Fibroblast of mammary gland (primary cell): ENCODE measurements around the gene PTPRO.

ENCODE experiments used
- DNase-seq: peaks from one replicate; pipeline ENCODE4 v3.0.0-alpha.2; 2010; ENCODE audit warnings: low read depth
- H3K4me3 ChIP-seq: 2 replicates; pipeline ENCODE4 v1.5.1; 2011; ENCODE audit warnings: low read depth, mild to moderate bottlenecking, low read length, moderate library complexity; ENCODE audit not compliant: control insufficient read depth
- TF ChIP-seq, protein P1 (sequence below): conservative IDR thresholded peaks from 2 replicates; pipeline ENCODE4 v1.5.1; 2011; ENCODE audit warnings: low read depth, low read length, inconsistent platforms; ENCODE audit not compliant: control insufficient read depth, insufficient read depth

Gene PTPRO

DNA sequence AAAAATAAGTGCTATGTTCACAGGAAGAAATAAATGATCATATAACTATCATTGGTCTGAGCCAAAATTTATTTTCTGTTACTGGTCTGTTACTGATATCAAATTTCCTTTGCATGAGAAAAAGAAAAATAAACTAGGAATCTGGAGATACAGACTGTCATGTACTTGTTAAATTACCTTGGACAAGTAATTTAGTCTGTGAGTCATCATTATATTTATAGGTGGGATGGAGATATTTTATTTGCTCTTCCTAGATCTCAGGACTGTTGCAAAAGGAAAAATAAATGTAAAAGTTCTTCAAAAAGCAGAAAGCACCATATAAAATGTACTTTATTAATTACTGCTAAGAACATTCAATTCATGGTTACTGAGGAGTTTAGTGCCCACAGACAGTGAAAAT is 174.4 kb downstream of the PTPRO start:
- TF ChIP-seq, protein P1, sequence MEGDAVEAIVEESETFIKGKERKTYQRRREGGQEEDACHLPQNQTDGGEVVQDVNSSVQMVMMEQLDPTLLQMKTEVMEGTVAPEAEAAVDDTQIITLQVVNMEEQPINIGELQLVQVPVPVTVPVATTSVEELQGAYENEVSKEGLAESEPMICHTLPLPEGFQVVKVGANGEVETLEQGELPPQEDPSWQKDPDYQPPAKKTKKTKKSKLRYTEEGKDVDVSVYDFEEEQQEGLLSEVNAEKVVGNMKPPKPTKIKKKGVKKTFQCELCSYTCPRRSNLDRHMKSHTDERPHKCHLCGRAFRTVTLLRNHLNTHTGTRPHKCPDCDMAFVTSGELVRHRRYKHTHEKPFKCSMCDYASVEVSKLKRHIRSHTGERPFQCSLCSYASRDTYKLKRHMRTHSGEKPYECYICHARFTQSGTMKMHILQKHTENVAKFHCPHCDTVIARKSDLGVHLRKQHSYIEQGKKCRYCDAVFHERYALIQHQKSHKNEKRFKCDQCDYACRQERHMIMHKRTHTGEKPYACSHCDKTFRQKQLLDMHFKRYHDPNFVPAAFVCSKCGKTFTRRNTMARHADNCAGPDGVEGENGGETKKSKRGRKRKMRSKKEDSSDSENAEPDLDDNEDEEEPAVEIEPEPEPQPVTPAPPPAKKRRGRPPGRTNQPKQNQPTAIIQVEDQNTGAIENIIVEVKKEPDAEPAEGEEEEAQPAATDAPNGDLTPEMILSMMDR = no peak
- DNase-seq = no peak
- H3K4me3 ChIP-seq = no peak overlapping the region

DNA sequence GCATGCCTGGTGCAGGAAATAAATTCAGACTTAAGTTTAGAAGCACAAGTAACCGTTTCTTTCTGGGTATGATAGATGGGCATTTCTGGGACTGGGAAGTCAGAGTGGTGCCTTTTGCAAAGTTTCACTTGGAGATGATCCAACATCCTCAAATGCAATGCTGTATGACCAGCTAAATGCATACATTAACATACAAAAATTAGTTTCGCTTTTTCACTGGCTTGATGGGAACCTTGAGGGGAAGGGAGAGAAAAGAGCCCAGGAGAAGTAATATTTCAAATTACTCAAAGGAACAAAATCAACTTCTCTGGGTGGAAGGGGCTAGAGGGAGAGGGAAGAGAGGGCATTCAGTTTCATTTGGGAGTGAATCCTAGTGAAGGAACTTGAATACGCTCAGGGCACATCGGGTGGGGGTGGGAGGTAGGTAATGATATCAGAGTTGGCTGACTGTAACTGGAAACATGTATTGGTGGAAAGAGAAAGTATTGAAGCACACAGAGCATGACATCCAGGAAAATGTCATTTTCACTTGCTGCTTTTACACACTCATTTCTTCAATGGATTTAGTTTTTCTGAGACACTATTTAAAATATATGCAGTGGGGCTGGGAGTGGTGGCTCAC is 175.5 kb downstream of the PTPRO start:
- no peak for DNase-seq
- no peak overlapping the region for H3K4me3 ChIP-seq
- TF ChIP-seq, protein P1 = no peak

DNA sequence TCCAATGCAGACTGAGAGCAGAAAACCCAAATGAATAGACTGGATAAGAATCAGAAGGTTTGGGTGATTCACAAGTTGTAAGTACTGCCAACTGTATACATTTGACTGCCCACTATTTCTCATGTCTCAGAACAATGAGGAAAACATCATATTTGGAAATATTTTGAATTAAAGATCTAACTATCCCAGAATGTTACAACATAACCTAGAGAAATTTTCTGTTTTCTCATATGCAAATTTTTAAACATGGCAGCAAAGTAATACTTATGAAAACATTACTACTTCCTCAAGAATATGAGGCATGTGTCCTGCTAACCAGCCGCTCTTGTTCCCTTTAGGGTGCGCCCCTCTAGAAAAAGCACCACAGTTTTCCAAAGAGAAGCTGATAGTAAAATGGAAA is 179.9 kb downstream of the PTPRO start:
- DNase-seq = no peak
- TF ChIP-seq, protein P1 = no peak
- H3K4me3 ChIP-seq = no peak overlapping the region

DNA sequence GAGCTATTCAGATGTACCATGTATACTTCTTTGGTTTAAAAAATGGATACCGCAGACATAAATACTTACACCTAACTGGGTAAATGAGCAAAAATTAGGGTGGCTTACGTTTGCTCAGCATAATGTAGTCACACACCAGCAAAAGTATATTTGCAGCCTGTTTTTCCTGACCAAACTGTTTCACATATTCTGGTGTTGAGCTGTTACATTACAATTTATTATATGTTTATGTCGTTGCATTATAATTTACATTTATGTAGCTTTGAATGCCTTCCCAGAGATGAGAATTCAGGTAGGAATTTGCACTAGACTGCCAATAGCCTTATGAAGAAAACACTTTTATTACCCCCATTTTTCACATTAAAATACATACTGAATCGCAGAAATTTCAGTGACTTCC is 183.3 kb downstream of the PTPRO start:
- H3K4me3 ChIP-seq = no peak overlapping the region
- peak; percentile 25 for DNase-seq
- TF ChIP-seq, protein P1 = no peak

DNA sequence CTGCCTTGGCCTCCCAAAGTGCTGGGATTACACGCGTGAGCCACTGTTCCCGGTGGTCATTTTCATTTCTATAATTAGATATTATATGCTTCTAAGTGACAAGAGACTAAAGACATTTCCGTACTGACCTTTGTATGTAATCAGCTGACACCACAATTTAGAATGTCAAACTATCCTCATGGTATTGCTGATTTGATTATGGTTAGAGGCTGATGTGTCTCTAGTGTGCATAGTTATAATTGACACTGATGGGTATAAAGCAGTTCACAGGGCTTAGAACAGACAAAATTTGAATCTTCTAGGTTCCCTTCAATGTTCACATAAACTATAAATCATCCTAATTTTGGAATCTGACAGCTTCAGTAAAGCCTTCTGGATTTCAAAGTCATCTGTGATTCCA is 192.7 kb downstream of the PTPRO start:
- no peak overlapping the region for H3K4me3 ChIP-seq
- TF ChIP-seq, protein P1 = no peak
- no peak for DNase-seq

DNA sequence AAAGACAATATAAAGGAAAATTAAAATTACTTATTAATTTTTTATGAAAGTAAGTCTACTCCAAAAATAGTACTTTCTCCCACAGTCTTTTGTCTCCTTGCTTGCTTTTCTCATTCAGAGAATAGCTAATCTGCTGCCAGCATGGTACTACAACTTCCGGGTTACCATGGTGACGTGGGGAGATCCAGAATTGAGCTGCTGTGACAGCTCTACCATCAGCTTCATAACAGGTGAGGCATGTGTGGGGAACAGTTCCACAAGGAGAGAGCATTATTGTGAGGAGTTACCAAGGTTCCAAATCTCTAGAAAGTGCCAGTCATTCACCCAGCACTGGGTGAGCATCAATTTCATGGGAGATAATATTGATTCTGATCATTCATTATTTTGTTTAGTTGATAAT is 197.8 kb downstream of the PTPRO start:
- no peak for DNase-seq
- TF ChIP-seq, protein P1 = no peak
- no peak overlapping the region for H3K4me3 ChIP-seq

DNA sequence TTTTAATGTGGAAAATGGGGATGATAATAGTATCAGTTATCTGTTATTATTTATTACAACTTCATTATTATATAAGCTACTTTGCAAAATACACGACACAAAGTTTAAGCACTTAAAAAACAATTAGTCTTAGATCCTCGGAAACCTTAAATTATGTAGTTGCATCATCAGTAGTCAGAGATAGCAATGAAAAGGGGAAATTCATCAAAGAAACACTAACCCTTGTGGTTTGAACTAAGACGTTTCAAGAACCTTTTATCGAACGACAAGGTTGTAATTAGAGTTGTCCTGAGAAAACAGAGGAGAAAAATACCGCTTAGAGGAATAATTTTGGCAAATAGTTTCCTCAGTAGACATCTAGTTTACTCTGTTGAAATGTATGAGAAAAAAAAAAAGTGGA is 198.5 kb downstream of the PTPRO start:
- no peak overlapping the region for H3K4me3 ChIP-seq
- no peak for DNase-seq
- TF ChIP-seq, protein P1 = no peak
